ENCODE measurements around the gene CEP72.

GRCh38 chr5:660491-661030, 48.4 kb downstream of the CEP72 start:
- TF ChIP-seq POLR2A (IDR thresholded peaks at IDR 0.05; ENCODE audit: low read length) = no peak
- no peak for TF ChIP-seq GATA1 (IDR thresholded peaks at IDR 0.05; ENCODE audit: low read depth, low read length)
